ENCODE measurements around the gene SMIM36.

- TF ChIP-seq POLR2A (IDR thresholded peaks at IDR 0.05), result no peak
- no peak for TF ChIP-seq CTCF (IDR thresholded peaks at IDR 0.05)
Observed at GRCh38 chr17:55441544-55441943, 69.7 kb downstream of the SMIM36 start.
